ENCODE data around the gene CDIPT. TPM values are rescaled to one million over a fixed set of nuclear protein-coding genes. Genes with fewer than 3 reads are reported as not detected.

The CDIPT gene
- total RNA-seq, 4 donors from 2014 or later = 80.0 to 121 (median 94.8) TPM

- Histone ChIP-seq H3K27ac (peak overlapping the region; percentile 81 to 99 (median 94)), H3K27me3 (no peaks in the 10 kb centered on the region), H3K4me1 (peaks cover 0 to 80% (median 70%) of the 10 kb centered on the region in 4 donors), H3K9me3 (no peaks in the 10 kb centered on the region), H3K4me3 (peak overlapping the region in 2 of 4 donors; percentile 57 to 70), H3K36me3 (peaks cover 0 to 20% (median 8%) of the 10 kb centered on the region in 3 donors)
- no peak for TF ChIP-seq POLR2A (IDR thresholded peaks at IDR 0.05)
- 22 to 29% methylated on average over 8 to 9 of the region's 9 CpGs for WGBS, 2 donors
- DNase-seq (ENCODE audit: low spot score in 2 of 2) = no peak
These were observed 52.3 kb downstream of the CDIPT start for GRCh38 chr16:29810699-29811169.

GRCh38 chr16:29809850-29810698 lies 53.0 kb downstream of the CDIPT start:
- H3K4me3 ChIP-seq = no peak overlapping the region
- DNase-seq (ENCODE audit: low spot score in 2 of 2) = no peak
- peaks cover 0 to 20% (median 8%) of the 10 kb centered on the region in 3 donors for H3K36me3 ChIP-seq
- H3K9me3 ChIP-seq = no peaks in the 10 kb centered on the region
- H3K27me3 ChIP-seq = no peaks in the 10 kb centered on the region
- WGBS, 2 donors = 49 to 50% methylated on average over 22 to 23 of the region's 23 CpGs
- H3K4me1 ChIP-seq = peaks cover 0 to 74% (median 66%) of the 10 kb centered on the region in 4 donors
- peak overlapping the region; percentile 81 to 99 (median 94) for H3K27ac ChIP-seq
- TF ChIP-seq POLR2A (IDR thresholded peaks at IDR 0.05) = no peak
- TF ChIP-seq EP300 (IDR thresholded peaks at IDR 0.05) = no peak
- TF ChIP-seq, protein P1, sequence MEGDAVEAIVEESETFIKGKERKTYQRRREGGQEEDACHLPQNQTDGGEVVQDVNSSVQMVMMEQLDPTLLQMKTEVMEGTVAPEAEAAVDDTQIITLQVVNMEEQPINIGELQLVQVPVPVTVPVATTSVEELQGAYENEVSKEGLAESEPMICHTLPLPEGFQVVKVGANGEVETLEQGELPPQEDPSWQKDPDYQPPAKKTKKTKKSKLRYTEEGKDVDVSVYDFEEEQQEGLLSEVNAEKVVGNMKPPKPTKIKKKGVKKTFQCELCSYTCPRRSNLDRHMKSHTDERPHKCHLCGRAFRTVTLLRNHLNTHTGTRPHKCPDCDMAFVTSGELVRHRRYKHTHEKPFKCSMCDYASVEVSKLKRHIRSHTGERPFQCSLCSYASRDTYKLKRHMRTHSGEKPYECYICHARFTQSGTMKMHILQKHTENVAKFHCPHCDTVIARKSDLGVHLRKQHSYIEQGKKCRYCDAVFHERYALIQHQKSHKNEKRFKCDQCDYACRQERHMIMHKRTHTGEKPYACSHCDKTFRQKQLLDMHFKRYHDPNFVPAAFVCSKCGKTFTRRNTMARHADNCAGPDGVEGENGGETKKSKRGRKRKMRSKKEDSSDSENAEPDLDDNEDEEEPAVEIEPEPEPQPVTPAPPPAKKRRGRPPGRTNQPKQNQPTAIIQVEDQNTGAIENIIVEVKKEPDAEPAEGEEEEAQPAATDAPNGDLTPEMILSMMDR (IDR thresholded peaks at IDR 0.05) = no peak

DNA sequence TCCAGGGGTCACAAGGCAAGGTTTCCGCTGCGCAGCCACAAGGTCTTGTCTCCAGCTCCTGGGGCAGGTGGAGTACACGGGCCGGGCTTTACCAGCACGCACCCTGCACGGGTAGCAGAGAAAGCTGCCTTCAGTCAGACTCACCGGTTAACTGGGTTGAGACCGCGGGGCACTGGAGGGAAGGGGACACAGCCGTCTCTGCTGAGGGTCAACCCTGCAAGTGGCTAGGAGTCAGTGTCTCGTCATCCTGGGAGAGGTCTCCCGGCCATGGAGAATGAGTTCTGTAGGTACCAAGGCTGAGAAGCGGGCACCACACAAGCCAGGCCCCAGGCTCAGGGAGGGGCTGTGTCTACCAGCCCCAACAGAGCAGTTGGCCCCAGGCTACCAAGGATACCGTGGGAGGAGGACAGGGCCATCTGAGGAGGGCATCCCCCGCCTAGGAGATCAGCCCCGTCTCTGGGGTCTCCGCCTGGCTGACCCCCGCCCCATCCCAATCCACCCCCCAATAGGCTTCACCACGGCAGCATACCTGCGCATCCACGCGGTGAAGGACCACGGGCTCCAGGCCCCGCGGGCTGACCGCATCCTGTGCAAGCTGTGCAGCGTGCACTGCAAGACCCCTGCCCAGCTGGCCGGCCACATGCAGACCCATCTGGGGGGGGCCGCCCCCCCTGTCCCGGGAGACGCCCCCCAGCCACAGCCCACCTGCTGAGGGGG lies 53.8 kb downstream of the CDIPT start:
- no peak for TF ChIP-seq POLR2A (IDR thresholded peaks at IDR 0.05)
- TF ChIP-seq, protein P1 (IDR thresholded peaks at IDR 0.05) = no peak
- no peak for TF ChIP-seq EP300 (IDR thresholded peaks at IDR 0.05)
- DNase-seq (ENCODE audit: low spot score in 2 of 2) = no peak
- H3K36me3 ChIP-seq = peaks cover 0 to 20% (median 8%) of the 10 kb centered on the region in 3 donors
- H3K4me1 ChIP-seq = peaks cover 0 to 71% (median 61%) of the 10 kb centered on the region in 4 donors
- no peak overlapping the region for H3K4me3 ChIP-seq
- no peaks in the 10 kb centered on the region for H3K9me3 ChIP-seq
- 71 to 90% methylated on average over 11 to 25 of the region's 31 CpGs for WGBS, 2 donors
- H3K27ac ChIP-seq = peak overlapping the region; percentile 94 to 99 (median 94)
- H3K27me3 ChIP-seq = no peaks in the 10 kb centered on the region

Small RNAs within 50 kb of the gene (small RNA-seq; reads per million reads assigned to genes)
- gene AC009133.6 = not detected
- gene AC120114.4 = not detected

Other genes with a start within 250 kb of the CDIPT start
- gene SPN, start 200.0 kb downstream of the CDIPT start, total RNA-seq = 1 to 10 TPM; 1.1 to 1.5 (median 1.3) TPM
- gene QPRT, start 184.0 kb downstream of the CDIPT start, total RNA-seq = 10 to 100 TPM; 15.3 to 50.4 (median 38.5) TPM
- gene C16orf54, start 117.2 kb downstream of the CDIPT start, total RNA-seq = 1 to 10 TPM in 1 of 4 donors, under 1 TPM in 3; 0.20 to 2.8 (median 0.61) TPM
- not detected for gene ZG16, start 85.0 kb downstream of the CDIPT start, total RNA-seq
- 10 to 100 TPM; 19.9 to 42.8 (median 40.5) TPM for gene KIF22, start 72.5 kb downstream of the CDIPT start, total RNA-seq
- 10 to 100 TPM; 40.0 to 75.9 (median 62.0) TPM for gene MAZ, start 56.7 kb downstream of the CDIPT start, total RNA-seq
- gene PRRT2, start 51.0 kb downstream of the CDIPT start, total RNA-seq = 10 to 100 TPM; 10.0 to 28.4 (median 18.5) TPM
- 10 to 100 TPM; 40.8 to 70.7 (median 61.0) TPM for gene PAGR1, start 47.1 kb downstream of the CDIPT start, total RNA-seq
- gene MVP, start 42.8 kb downstream of the CDIPT start, total RNA-seq = 100 to 1,000 TPM; 113 to 247 (median 177) TPM
- 1 to 10 TPM in 2 of 4 donors, under 1 TPM in 2; 0.84 to 4.9 (median 1.3) TPM for gene SEZ6L2, start 36.3 kb upstream of the CDIPT start, total RNA-seq
- 1 to 10 TPM in 3 of 4 donors, under 1 TPM in 1; 0.90 to 5.7 (median 3.9) TPM for gene ASPHD1, start 37.3 kb upstream of the CDIPT start, total RNA-seq
- gene KCTD13, start 63.0 kb upstream of the CDIPT start, total RNA-seq = 10 to 100 TPM; 31.0 to 81.0 (median 38.7) TPM
- gene TMEM219, start 98.9 kb upstream of the CDIPT start, total RNA-seq = 100 to 1,000 TPM in 2 of 4 donors, 10 to 100 TPM in 2; 83.1 to 144 (median 103) TPM
- gene TAOK2, start 110.6 kb upstream of the CDIPT start, total RNA-seq = 10 to 100 TPM; 51.3 to 88.8 (median 66.0) TPM
- 10 to 100 TPM; 12.6 to 26.7 (median 22.6) TPM for gene HIRIP3, start 132.4 kb upstream of the CDIPT start, total RNA-seq
- gene INO80E, start 133.0 kb upstream of the CDIPT start, total RNA-seq = 10 to 100 TPM; 36.6 to 60.4 (median 51.6) TPM
- gene DOC2A, start 147.8 kb upstream of the CDIPT start, total RNA-seq = 1 to 10 TPM in 2 of 4 donors, under 1 TPM in 2; 0.44 to 4.2 (median 1.7) TPM
- gene C16orf92, start 160.0 kb upstream of the CDIPT start, total RNA-seq = not detected
- gene TLCD3B, start 168.0 kb upstream of the CDIPT start, total RNA-seq = not detected
- 100 to 1,000 TPM; 474 to 649 (median 487) TPM for gene ALDOA, start 202.5 kb upstream of the CDIPT start, total RNA-seq
- 10 to 100 TPM; 21.1 to 54.3 (median 34.3) TPM for gene PPP4C, start 212.8 kb upstream of the CDIPT start, total RNA-seq
- 1 to 10 TPM in 1 of 4 donors, under 1 TPM in 2, not detected in 1; 0.66 to 1.5 (median 0.84) TPM for gene TBX6, start 228.7 kb upstream of the CDIPT start, total RNA-seq
- 100 to 1,000 TPM in 2 of 4 donors, 10 to 100 TPM in 2; 81.9 to 197 (median 122) TPM for gene YPEL3, start 233.0 kb upstream of the CDIPT start, total RNA-seq

Data from tibial nerve (tissue), 4 donors.